ENCODE data around the gene PSMG2.

PSMG2 gene, protein sequence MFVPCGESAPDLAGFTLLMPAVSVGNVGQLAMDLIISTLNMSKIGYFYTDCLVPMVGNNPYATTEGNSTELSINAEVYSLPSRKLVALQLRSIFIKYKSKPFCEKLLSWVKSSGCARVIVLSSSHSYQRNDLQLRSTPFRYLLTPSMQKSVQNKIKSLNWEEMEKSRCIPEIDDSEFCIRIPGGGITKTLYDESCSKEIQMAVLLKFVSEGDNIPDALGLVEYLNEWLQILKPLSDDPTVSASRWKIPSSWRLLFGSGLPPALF

DNA sequence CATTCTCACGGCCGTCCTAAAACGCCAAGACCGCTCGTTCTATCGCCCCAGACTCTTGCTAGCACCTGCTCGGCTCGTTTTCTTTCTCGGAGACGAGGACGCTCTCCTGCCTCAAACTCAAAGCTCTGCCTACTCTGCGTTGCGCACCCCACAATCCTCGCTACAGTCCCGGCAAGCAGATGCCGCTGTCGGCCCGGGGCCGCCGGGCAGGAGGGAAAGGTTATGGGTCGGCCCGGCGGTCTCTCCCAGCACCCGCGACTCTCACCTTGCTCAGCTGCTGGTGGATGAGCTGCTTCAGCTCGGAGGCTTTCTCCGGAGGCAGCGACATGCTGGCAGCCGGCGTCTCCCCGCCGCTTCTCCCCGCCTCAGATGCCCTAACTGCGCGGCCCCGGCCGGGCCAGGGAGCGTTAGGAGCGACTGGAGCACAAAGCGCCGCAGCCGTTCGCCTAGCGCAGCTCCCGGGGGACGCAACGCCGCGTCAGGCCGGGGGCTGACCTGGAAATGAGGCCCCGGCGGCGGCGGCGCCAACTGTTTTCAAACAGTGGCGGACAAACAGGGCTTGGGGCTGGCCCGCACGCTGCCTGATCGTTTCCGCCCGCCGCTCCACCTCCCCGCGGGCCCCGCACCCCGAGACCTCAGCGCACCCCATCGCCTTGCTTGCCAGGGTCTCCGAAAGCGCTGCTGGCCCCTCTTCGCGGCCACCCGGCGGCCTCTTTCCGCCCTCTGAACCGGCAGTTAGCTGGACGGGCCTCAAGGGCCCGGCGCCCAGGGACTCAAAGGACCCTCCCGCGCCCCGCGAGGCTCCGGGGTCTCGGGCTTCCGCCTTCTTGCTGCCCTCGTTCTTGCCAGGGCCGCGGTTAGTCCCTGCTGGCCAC is at the start of gene PSMG2, which contains the start of gene CEP76:
PSMG2 (plus strand) TSS at position 822 of the 875 bp plus-strand sequence. CDS start 66 bp downstream, outside the sequence.
CEP76 (minus strand) TSS at position 503 of the 875 bp plus-strand sequence; CDS start at position 328, 175 bp downstream.
- peak; percentile 90 for DNase-seq (ENCODE audit: low spot score)

DNA sequence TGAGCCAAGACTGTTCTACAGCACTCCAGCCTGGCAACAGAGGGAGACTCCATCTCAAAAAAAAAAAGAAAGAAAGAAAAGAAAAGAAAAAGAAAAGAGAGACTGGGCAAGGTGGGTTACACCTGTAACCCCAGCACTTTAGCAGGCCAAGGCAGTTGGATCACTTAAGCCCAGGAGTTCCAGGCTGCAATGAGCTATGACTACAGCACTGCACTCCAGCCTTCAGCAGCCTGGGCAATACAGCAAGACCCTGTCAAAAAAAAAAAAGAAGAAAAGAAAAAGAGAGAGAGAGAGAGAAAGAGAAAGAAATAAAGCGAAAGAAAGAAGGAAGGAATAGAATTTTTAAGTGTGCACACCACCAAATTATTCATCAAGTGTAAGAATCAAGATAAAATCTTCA is 47.9 kb upstream of the PSMG2 start:
- no peak for DNase-seq (ENCODE audit: low spot score)

DNA sequence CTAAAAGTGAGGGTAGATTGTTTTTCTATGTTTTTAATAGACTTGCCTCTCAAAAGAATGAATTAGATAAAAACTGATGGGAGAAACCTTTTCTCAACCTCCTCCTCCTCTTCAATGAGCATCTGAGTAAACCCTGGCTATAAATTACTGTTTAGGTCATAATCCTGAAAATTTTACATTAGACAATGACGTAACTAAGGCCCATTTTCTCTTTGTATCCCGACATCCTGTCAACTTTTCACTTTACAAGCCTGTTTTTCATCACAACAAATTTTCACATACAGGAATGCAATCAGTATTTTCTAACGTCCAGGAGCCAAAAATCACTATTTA is 46.3 kb upstream of the PSMG2 start:
- DNase-seq (ENCODE audit: low spot score): no peak

DNA sequence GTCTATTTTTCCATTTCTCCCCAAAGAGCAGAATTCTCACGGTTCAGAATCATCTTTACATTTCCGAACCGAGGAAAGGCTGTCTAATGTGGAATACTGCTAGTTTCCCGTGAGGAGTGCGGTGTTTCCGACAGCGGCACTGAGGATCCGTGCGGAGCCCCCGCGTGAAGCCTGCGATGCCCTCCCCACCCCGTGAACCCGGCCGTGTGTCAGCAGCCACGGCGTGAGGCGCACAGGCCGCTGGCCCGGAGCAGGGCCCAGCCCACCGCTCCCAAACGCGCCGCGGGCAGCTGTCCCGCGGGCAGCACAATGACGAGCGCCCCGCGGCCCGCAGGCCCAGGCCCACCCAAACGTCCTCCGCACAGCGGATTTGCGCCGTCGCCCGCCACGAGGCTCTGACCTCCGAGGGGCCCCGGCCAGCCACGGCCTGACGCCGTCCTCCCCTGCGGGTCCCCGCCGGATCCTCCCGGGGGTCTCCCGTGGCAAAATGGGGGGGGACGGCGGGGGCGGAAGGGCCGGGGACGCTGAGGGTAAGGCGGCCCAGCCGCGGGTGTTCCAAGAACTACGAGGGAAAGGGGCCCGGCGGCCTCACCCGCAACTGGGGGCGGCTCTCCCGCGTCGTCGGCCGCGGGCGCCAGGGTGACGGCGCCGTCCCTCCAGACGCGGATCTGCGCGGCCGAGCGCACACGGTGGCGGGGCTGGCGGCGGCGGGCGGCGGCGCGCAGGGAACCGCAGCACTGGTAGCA is 45.7 kb upstream of the PSMG2 start:
- DNase-seq (ENCODE audit: low spot score): peak; percentile 33

DNA sequence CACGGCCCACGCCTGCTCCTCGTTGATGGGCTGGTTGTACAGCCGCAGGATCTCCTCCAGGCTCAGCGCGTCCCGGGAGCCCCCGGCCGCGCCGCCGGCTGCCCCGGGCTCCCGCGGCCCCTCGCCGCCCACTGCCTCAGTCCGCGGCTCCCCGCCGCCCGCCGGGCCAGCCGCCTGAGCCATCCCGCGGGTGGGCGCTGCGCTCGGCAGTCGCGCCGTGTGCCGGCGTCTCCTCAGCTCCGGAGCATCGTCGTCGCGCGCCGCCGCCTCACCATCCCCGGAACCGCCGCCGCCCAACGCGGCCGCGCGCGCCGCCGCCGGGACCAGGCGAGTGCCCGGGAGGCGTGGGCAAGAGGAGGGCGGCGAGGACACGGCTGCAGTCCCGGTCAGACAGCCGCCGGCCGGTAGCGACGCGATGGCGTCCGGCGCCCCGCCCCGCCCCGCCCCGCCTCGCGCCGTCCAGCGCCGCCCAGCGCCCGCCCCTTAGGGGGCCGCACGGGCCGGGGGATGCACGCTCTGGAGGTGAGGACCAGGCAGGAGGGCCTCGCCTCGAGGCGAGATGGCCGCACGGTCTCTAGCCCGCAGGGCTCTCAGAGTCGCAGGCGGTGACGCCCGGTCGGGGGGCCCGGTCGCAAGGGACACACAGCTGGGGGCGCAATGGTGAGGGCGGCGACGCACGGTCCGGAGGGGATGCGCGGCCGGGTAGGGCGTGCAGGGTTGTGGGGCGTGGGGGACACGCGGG is 45.0 kb upstream of the PSMG2 start, which contains the start of gene SPIRE1:
SPIRE1 (minus strand) TSS at position 424 of the 742 bp plus-strand sequence; CDS start at position 183, 241 bp downstream.
- peak; percentile 43 for DNase-seq (ENCODE audit: low spot score)

DNA sequence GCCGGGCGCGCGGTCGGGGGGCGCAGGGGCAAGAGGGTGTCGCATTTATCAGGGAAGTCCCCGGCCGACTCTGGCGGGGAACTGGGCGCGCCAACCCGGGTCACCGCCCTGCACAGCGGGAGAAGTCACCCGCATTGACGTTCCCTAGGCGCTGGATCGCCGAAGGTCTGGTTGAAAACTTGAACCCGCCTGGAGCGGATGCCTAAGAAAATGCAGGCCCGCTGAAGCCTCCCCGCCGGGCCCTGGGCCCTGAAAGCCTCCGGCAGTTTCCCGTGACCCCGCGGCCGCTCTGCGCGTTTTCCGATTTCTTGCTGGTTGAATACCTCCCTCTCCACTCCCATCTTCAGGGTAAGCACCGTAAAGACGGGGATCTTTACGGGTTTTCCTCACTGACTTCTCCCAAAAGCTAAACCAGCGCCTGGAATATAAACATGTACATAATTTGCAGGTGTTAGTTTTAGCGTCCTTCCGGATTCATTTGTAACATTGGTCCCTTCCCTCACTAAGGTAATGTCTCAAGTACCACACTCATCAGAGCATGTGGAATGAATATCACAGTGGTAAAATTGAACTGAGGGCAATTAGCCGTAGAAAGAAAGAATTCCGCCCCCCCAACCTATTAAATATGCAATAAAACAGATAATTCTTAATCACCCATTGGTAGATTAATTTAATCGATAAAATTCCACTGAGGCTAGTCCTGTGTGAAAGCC is 44.3 kb upstream of the PSMG2 start:
- DNase-seq (ENCODE audit: low spot score): peak; percentile 24

DNA sequence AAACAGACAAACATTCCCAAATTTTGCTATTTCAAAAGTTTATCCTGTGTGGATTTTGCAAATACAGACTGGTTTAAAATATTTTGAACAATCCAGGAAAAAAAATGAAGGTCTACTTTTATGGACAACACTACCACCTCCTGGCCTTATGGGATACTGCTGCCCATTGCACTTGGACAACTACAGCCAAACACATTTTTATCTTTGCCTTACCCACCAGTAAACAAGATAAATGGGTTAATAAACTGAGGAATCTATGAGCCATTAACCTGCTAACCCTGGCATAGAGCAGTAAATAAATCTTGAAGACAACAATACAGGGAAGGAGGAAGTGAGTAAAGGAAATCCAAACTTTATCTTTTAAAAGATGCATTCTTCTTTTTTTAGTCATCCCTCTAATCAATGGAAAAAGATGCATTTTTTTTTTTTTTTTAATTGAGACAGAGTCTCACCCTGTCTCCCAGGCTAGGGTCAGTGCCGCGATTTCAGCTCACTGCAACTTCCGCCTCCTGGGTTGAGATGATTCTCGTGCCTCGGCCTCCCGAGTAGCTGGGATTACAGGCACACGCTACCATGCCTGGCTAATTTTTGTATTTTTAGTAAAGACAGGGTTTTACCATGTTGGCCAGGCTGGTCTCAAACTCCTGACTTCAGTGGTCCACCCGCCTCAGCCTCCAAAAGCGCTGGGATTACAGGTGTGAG is 42.8 kb upstream of the PSMG2 start:
- DNase-seq (ENCODE audit: low spot score): peak; percentile 61

DNA sequence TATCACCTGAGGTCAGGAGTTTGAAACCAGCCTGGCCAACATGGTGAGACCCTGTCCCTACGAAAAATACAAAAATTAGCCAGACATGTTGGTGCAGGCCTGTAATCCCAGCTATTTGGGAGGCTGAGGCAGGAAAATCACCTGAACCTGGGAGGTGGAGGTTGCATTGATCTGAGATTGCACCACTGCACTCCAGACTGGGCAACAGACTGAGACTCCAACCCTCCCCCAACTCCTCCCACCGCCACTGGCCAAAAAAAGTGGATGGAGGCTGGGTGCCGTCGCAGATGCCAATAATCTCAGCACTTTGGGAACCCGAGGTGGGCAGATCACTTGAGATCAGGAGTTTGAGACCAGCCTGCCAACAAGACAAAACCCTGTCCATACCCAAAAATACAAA is 34.8 kb upstream of the PSMG2 start:
- DNase-seq (ENCODE audit: low spot score): no peak

DNA sequence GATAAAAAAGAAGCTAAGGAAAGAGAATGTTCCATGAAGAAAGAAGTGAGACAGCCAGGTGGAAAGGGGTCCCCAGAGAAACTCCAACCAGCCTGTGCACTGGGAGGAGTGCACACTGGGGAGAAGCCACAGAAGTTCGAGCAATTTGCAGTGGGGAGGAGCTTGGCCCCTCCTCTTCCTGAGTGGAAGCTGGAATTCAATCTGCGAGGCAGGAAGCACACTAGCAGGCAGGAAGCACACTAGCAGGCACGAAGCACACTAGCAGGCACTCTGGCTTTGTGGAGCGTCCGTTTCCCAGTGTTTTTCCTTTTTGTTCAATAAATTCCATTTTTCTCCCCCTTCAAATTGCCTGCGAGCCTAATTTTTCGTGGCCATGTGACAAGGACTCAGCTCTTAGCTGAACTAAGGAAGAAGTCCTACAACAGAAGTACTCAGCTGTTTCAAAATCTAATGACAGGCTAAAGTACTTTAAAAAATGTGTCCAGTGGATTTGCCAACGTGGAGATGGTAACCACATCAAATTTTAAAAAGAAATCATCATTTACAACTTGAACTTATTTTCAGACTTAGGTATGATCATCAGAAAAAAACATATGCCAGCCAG is 23.6 kb upstream of the PSMG2 start:
- DNase-seq (ENCODE audit: low spot score): no peak

DNA sequence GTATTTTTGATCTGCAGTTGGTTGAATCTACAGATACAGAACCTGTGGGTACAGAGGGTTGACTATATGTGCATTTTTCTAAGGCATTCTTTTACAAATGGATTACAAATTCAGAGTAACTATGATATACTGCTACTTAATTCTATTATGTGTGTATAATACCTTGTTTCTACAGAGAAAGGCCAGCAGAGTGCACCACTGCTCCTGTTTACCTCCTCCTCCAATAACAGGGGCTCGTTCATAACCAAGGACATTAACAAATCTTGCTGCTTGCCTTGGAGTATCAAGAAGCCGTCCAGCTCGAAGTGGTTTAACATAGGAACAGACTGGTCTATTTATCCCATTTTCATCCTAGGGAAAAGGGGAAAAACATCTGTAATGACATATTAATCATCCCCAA is 16.7 kb upstream of the PSMG2 start:
- no peak for DNase-seq (ENCODE audit: low spot score)

DNA sequence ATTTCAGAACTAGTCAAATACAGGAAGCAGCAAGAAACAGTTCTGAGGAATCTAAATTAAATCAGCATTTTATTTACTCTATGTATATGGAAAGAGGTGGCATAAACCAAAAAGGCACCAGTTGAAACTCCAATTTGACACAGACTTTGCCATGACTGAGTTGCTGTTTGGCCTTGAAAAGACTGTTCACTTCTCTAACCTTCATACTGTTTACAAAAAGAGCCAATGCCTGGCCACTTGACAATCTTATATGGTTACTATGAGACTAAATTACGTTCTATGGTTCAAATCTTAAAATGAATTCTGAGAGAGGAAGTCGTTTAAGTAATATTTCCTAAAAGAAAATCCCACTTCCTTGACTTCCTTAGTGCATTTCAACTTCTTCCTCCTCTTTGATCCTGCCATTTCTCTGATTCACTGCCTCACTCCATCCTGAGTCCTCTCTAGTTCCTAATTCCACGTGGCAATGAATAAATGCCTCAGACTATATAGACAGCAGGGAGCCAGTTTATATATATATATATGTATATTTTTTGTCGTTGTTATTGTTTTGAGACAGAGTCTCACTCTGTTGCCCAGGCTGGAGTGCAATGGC is 13.5 kb upstream of the PSMG2 start:
- no peak for DNase-seq (ENCODE audit: low spot score)

DNA sequence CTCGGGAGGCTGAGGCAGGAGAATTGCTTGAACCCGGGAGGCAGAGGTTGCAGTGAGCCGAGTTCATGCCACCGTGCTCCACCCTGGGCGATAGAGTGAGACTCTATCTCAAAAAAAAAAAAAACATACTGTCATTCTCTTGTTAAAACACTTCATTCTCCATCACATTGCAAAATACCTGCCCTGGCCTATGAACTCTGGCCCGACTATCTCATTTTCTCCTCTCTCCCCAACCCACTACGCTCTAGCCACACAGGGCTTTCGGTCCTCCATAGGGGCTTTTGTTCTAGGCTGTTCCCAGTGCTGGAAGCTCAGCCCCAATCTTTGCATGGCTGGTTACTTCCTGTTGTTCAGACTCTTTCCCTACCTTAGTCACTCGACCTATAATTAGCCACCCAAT is 10.6 kb upstream of the PSMG2 start:
- DNase-seq (ENCODE audit: low spot score): no peak

DNA sequence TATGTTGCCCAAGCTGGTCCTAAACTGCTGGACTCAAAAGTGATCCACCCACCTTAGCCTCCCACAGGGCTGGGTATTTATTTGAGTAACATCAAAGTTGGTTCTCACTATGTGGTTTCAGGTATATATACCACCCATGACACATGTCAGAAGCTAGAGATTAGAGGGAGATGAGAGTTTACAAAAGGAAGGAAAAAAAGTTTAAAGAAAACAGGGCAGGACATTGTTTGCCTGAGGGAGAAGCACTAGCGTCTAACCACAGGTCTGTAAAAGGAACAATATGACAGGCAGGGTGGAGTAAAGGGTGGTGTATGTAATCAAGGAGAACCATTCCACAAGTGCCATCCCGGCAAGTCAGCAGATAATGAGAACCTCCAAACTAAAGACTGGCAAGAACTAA is 8.8 kb upstream of the PSMG2 start:
- DNase-seq (ENCODE audit: low spot score): no peak

DNA sequence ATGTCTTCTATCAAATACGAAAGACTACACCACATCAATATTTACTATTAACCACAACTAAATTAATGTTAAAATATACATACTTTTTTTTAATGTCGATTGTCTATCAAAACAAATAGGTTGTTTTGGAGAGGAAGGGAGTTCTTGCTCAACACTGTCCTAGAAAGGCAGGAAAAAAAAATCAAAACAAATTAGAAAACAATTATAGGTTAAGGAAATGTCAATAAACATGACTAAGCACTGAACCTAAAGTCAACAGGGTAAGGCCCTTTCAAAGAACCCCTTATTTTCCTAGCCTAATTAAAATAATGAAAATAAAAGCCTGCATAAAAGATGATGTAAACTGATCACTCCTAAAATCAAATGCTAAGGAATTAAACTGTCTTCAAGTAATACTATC is 3.1 kb upstream of the PSMG2 start:
- DNase-seq (ENCODE audit: low spot score): no peak

DNA sequence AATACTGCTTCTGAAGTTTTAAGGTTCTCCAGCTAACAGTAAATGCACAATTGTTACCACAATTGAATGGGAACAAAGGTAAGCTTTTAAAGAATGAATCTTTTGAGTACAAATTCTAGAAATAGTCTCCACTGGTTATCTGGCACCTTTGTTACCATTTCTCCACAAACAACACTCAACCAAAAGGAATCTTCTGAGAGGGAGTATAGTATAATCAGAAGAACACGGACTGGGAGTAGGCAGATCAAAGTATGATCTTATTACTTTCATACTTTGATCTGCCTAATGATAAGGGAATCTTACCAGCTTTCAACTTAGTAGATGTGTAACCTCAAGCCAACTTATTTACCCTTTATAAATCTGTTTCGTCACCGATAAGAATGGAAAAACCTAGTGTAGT is 1.7 kb upstream of the PSMG2 start:
- DNase-seq (ENCODE audit: low spot score): no peak

DNA sequence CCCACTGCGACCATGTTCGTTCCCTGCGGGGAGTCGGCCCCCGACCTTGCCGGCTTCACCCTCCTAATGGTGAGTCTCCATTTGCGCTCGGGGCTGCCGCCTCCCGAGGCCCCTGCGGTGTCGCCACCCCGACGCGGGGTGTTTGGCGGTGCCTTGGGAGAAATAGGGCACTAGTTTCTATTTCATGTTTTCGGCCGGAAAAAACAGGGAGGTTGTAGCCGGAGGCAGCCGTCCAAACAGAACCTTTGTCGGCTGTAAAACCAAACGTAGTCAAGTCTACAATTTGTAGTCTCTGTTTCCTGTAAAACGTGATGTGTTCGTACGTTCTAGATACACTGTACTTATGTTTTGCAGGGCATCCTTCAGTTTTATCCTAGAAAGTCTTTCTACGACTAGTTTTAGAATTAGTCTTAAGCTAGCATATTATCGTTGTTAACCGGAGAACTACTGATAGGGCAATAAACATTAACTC is 290 bp downstream of the PSMG2 start:
- no peak for DNase-seq (ENCODE audit: low spot score)

DNA sequence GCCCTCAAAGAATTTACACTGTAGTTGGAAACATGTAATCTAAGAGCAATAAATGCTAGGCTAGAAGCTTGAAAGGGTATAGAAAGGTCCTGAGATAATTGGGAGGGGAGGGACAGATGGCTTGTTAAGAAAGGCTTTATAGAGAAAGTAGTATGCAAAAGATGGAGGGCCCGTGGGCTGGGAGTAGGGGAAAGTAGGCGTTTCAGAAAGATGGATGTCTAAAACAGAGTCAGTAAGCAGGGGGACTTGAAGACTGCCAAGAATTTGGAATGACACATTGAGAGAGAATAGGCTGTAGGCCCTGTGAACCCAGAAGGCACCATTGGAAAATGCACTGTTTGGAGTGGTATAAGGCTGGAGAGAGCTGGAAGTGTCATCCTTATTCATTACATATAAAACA is 822 bp downstream of the PSMG2 start:
- peak; percentile 9 for DNase-seq (ENCODE audit: low spot score)

DNA sequence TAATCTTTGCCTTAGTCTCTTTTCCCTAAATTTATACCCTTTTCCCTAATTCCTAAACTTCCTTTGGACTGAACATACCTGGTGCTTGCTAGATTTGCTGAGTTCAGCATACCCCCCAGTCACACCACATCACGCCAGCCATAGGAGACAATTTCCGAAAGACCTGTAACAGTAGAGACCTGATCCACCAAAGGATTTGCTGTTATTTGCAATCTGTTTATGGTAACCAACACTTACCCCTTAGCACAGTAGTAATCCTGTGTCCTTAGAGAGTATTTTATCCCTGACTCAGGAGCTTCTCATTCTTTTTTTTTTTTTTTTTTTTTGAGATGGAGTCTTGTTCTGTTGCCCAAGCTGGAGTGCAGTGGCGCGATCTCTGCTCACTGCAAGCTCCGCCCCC is 8.6 kb downstream of the PSMG2 start:
- no peak for DNase-seq (ENCODE audit: low spot score)

DNA sequence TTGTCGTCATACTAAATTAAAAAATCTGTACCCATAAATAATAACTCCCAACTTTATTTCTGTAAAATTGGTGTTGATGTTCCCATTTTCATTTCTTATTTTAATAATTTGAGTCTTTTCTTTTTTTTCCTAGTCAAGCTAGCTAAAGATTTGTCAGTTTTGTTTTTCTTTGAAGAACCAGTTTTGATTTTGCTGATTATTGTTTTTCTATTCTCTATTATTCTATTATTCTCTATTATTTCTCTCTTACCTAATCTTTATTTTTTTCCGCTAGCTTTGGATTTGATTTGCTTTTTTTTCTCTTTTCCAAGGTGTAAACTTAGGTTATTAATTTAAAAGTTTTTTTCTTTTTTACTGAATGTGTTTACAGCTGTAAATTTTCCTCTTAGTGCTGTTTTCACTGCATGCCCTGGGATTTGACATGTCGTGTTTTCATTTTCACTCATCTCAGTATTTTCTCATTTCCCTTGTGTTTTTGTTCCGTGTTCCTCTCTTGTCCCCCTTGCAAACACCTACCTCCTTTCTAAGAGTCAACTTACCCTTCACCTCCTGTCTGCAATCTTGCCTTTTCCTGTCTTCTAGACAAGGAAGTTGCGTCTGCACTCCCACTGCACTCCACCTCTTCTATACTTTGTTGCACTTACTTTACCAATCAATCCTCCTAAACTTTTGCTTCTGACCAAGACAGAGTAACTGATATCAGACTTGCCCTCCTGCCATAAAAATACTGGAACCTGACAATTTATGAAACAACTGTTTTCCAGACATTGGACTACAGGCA is 18.8 kb downstream of the PSMG2 start:
- no peak for DNase-seq (ENCODE audit: low spot score)
